ENCODE measurements around the gene CENPC. TPM values are rescaled to one million over a fixed set of nuclear protein-coding genes. Genes with fewer than 3 reads are reported as not detected.

Gene CENPC
- total RNA-seq, 1 donor from 2014 or later = 26.4 TPM

GRCh38 chr4:67438975-67439374 lies 106.3 kb downstream of the CENPC start:
- peaks cover 8% of the 10 kb centered on the region for H3K4me1 Mint-ChIP-seq (ENCODE audit: low read depth)
- no peak overlapping the region for H3K4me3 Mint-ChIP-seq (ENCODE audit: low read depth)
- TF ChIP-seq CTCF (IDR thresholded peaks at IDR 0.05; ENCODE audit: unreplicated experiment) = no peak
- no peaks in the 10 kb centered on the region for H3K27me3 Mint-ChIP-seq
- no peak overlapping the region for H3K27ac Mint-ChIP-seq
- peaks cover 16% of the 10 kb centered on the region for H3K36me3 Mint-ChIP-seq (ENCODE audit: insufficient read depth)
- DNase-seq (ENCODE audit: low spot score, unreplicated experiment) = no peak
- H3K9me3 Mint-ChIP-seq (ENCODE audit: low read depth) = peaks cover 7% of the 10 kb centered on the region

GRCh38 chr4:67437974-67438713 lies 107.2 kb downstream of the CENPC start:
- peaks cover 7% of the 10 kb centered on the region for H3K9me3 Mint-ChIP-seq (ENCODE audit: low read depth)
- TF ChIP-seq CTCF (IDR thresholded peaks at IDR 0.05; ENCODE audit: unreplicated experiment) = no peak
- no peak for DNase-seq (ENCODE audit: low spot score, unreplicated experiment)
- peaks cover 8% of the 10 kb centered on the region for H3K4me1 Mint-ChIP-seq (ENCODE audit: low read depth)
- no peak overlapping the region for H3K27ac Mint-ChIP-seq
- no peak overlapping the region for H3K4me3 Mint-ChIP-seq (ENCODE audit: low read depth)
- peaks cover 17% of the 10 kb centered on the region for H3K36me3 Mint-ChIP-seq (ENCODE audit: insufficient read depth)
- H3K27me3 Mint-ChIP-seq = no peaks in the 10 kb centered on the region

GRCh38 chr4:67436742-67437141 lies 108.6 kb downstream of the CENPC start:
- no peaks in the 10 kb centered on the region for H3K27me3 Mint-ChIP-seq
- no peak overlapping the region for H3K27ac Mint-ChIP-seq
- H3K4me1 Mint-ChIP-seq (ENCODE audit: low read depth) = peaks cover 8% of the 10 kb centered on the region
- no peak for TF ChIP-seq CTCF (IDR thresholded peaks at IDR 0.05; ENCODE audit: unreplicated experiment)
- no peak overlapping the region for H3K4me3 Mint-ChIP-seq (ENCODE audit: low read depth)
- peaks cover 17% of the 10 kb centered on the region for H3K36me3 Mint-ChIP-seq (ENCODE audit: insufficient read depth)
- peaks cover 10% of the 10 kb centered on the region for H3K9me3 Mint-ChIP-seq (ENCODE audit: low read depth)
- no peak for DNase-seq (ENCODE audit: low spot score, unreplicated experiment)

- no peak overlapping the region for H3K4me3 Mint-ChIP-seq (ENCODE audit: low read depth)
- H3K4me1 Mint-ChIP-seq (ENCODE audit: low read depth) = no peaks in the 10 kb centered on the region
- no peaks in the 10 kb centered on the region for H3K27me3 Mint-ChIP-seq
- no peak for DNase-seq (ENCODE audit: low spot score, unreplicated experiment)
- peaks cover 12% of the 10 kb centered on the region for H3K36me3 Mint-ChIP-seq (ENCODE audit: insufficient read depth)
- TF ChIP-seq CTCF (IDR thresholded peaks at IDR 0.05; ENCODE audit: unreplicated experiment) = no peak
- H3K27ac Mint-ChIP-seq = no peak overlapping the region
- H3K9me3 Mint-ChIP-seq (ENCODE audit: low read depth) = peaks cover 6% of the 10 kb centered on the region
Measured at GRCh38 chr4:67430989-67431388, 114.3 kb downstream of the CENPC start.

- Mint-ChIP-seq H3K27me3 (no peaks in the 10 kb centered on the region), H3K4me1 (ENCODE audit: low read depth) (no peaks in the 10 kb centered on the region), H3K36me3 (ENCODE audit: insufficient read depth) (peaks cover 9% of the 10 kb centered on the region), H3K9me3 (ENCODE audit: low read depth) (peaks cover 6% of the 10 kb centered on the region), H3K27ac (no peak overlapping the region), H3K4me3 (ENCODE audit: low read depth) (no peak overlapping the region)
- no peak for DNase-seq (ENCODE audit: low spot score, unreplicated experiment)
- TF ChIP-seq CTCF (IDR thresholded peaks at IDR 0.05; ENCODE audit: unreplicated experiment) = no peak
Measured at GRCh38 chr4:67428819-67429218, 116.5 kb downstream of the CENPC start.

Other genes starting within 250 kb of the CENPC start
- not detected in 2 replicates for gene STAP1, start 13.2 kb upstream of the CENPC start, total RNA-seq
- 85.1 and 88.9 TPM in 2 replicates for gene UBA6, start 155.7 kb upstream of the CENPC start, total RNA-seq
- gene GNRHR, start 208.9 kb upstream of the CENPC start, total RNA-seq = not detected in 2 replicates

Data from progenitor cell of endocrine pancreas (in vitro differentiated cells).